H1 (cell line): Measurements from ENCODE around the gene TNP2. TPM values are rescaled to one million over a fixed set of nuclear protein-coding genes. Genes with fewer than 3 reads are reported as not detected.

ENCODE experiments used
- CTCF ChIA-PET: fragments of 300-600 bp; sonication (Branson Sonifier 250); formaldehyde crosslinking; loops from one replicate; lab custom pipeline; 2021; ENCODE audit not compliant: partially characterized antibody; lab: Charles Lee
- POLR2A ChIA-PET: fragments of 300-600 bp; sonication (Branson Sonifier 250); formaldehyde crosslinking; loops from one replicate; lab custom pipeline; 2021; ENCODE audit warnings: inconsistent platforms; ENCODE audit not compliant: partially characterized antibody; lab: Charles Lee
- DNase-seq, 2 experiments: peaks; one replicate each; pipeline versions ENCODE4 v3.0.0 to v3.0.0-alpha.2; 2010 to 2022; ENCODE audit warnings: low spot score in 2 of 2, low read depth in 1 of 2, mixed read lengths in 1 of 2
- FAIRE-seq: peaks from 2 replicates; lab custom pipeline; 2011; peaks lifted over from hg19 to GRCh38; lab: Jason Lieb, UNC
- H2AFZ ChIP-seq: 2 replicates; pipeline ENCODE4 v1.8.1; 2012; ENCODE audit warnings: low read length, inconsistent platforms
- H2AK5ac ChIP-seq: 2 replicates; pipeline ENCODE4 v1.6.1; 2013; ENCODE audit warnings: low read depth, low read length
- H2BK120ac ChIP-seq: replicated peaks from 2 replicates; pipeline ENCODE3; 2013; ENCODE audit warnings: low read depth, low read length, inconsistent platforms
- H2BK12ac ChIP-seq: 2 replicates; pipeline ENCODE4 v1.6.1; 2013; ENCODE audit warnings: low read depth, low read length
- H2BK15ac ChIP-seq: 2 replicates; pipeline ENCODE4 v1.6.1; 2013; ENCODE audit warnings: low read length
- H2BK20ac ChIP-seq: 2 replicates; pipeline ENCODE4 v1.6.1; 2013; ENCODE audit warnings: low read length
- H2BK5ac ChIP-seq: 2 replicates; pipeline ENCODE4 v1.6.1; 2013; ENCODE audit warnings: low read depth, low read length
- H3K14ac ChIP-seq: 2 replicates; pipeline ENCODE4 v1.6.1; 2013; ENCODE audit warnings: inconsistent platforms; ENCODE audit not compliant: insufficient read length
- H3K18ac ChIP-seq: 2 replicates; pipeline ENCODE4 v1.6.1; 2013; ENCODE audit warnings: low read length; ENCODE audit errors: extremely low read depth
- H3K23ac ChIP-seq: 2 replicates; pipeline ENCODE4 v1.6.1; 2013; ENCODE audit warnings: inconsistent platforms; ENCODE audit not compliant: insufficient read length
- H3K23me2 ChIP-seq: 2 replicates; pipeline ENCODE4 v1.6.1; 2013; ENCODE audit warnings: low read depth, low read length
- H3K27ac ChIP-seq: 2 replicates; pipeline ENCODE4 v1.6.1; 2011; ENCODE audit warnings: low read depth, low read length, inconsistent platforms
- H3K27me3 ChIP-seq, 4 experiments: replicated peaks in 1 of 4; 1 replicate in 1 of 4; 2 replicates in 3 of 4; pipeline versions ENCODE4 v1.6.1 to v1.8.1; 2011 to 2013; ENCODE audit warnings: low read length in 3 of 4, mild to moderate bottlenecking in 3 of 4, inconsistent platforms in 2 of 4, mixed read lengths in 2 of 4, moderate library complexity in 1 of 4; ENCODE audit not compliant: control insufficient read depth in 3 of 4, insufficient read depth in 3 of 4; ENCODE audit errors: extremely low read depth in 1 of 4
- H3K36me3 ChIP-seq, 4 experiments: 2 replicates each; pipeline versions ENCODE4 v1.6.1 to v1.8.1; 2011 to 2013; ENCODE audit warnings: mild to moderate bottlenecking in 4 of 4, low read length in 3 of 4, moderate library complexity in 2 of 4, control low read depth in 1 of 4, inconsistent platforms in 1 of 4; ENCODE audit not compliant: insufficient read depth in 4 of 4, control insufficient read depth in 2 of 4
- H3K4ac ChIP-seq: replicated peaks from 2 replicates; pipeline ENCODE3; 2013; ENCODE audit warnings: low read length, low read depth, mixed read lengths, inconsistent platforms; ENCODE audit not compliant: insufficient read length
- H3K4me1 ChIP-seq, 4 experiments: replicated peaks in 1 of 4; 1 replicate in 1 of 4; 2 replicates in 3 of 4; pipeline versions ENCODE4 v1.6.1 to v1.8.1; 2011 to 2013; ENCODE audit warnings: low read length in 3 of 4, inconsistent platforms in 2 of 4, mixed read lengths in 1 of 4; ENCODE audit not compliant: insufficient read depth in 4 of 4, control insufficient read depth in 3 of 4
- H3K4me2 ChIP-seq, 2 experiments: 2 replicates each; pipeline versions ENCODE4 v1.6.1 to v1.8.1; 2011 to 2013; ENCODE audit warnings: low read depth in 2 of 2, low read length in 2 of 2, control low read depth in 1 of 2, inconsistent platforms in 1 of 2, mild to moderate bottlenecking in 1 of 2; ENCODE audit not compliant: insufficient read depth in 1 of 2
- H3K4me3 ChIP-seq, 4 experiments: fragments of 200-600, 300-600 bp in 1 of 4; sonication (generic), shearing (Covaris generic), sonication (Bioruptor Twin) in 1 of 4; 2 replicates each; pipeline versions ENCODE4 v1.5.1 to v1.8.1; 2011 to 2016; ENCODE audit warnings: low read length in 4 of 4, low read depth in 3 of 4, control low read depth in 2 of 4, inconsistent platforms in 2 of 4, mild to moderate bottlenecking in 2 of 4, mixed read lengths in 1 of 4, moderate library complexity in 1 of 4; ENCODE audit not compliant: insufficient read depth in 2 of 4; ENCODE audit errors: extremely low read depth in 1 of 4
- H3K56ac ChIP-seq: replicated peaks from 2 replicates; pipeline ENCODE3; 2013; ENCODE audit warnings: low read depth, mild to moderate bottlenecking, mixed read lengths, low read length, inconsistent platforms; ENCODE audit not compliant: insufficient read length
- H3K79me1 ChIP-seq: 2 replicates; pipeline ENCODE4 v1.6.1; 2013; ENCODE audit warnings: low read depth, low read length, control low read depth
- H3K79me2 ChIP-seq, 2 experiments: 2 replicates each; pipeline versions ENCODE4 v1.6.1 to v1.8.1; 2012 to 2013; ENCODE audit warnings: low read length in 2 of 2, mild to moderate bottlenecking in 2 of 2, inconsistent platforms in 1 of 2; ENCODE audit not compliant: insufficient read depth in 2 of 2, control insufficient read depth in 1 of 2
- H3K9ac ChIP-seq, 4 experiments: replicated peaks in 1 of 4; 1 replicate in 1 of 4; 2 replicates in 3 of 4; pipeline versions ENCODE4 v1.6.1 to v1.8.1; 2011 to 2013; ENCODE audit warnings: low read depth in 3 of 4, low read length in 3 of 4, control low read depth in 2 of 4, mild to moderate bottlenecking in 2 of 4, moderate library complexity in 2 of 4, inconsistent platforms in 1 of 4; ENCODE audit errors: extremely low read depth in 1 of 4
- H3K9me3 ChIP-seq, 2 experiments: 2 replicates each; pipeline versions ENCODE4 v1.6.1 to v1.8.1; 2012 to 2013; ENCODE audit warnings: mild to moderate bottlenecking in 2 of 2, moderate library complexity in 2 of 2, control low read depth in 1 of 2, inconsistent platforms in 1 of 2, low read depth in 1 of 2, low read length in 1 of 2, mixed read lengths in 1 of 2; ENCODE audit not compliant: insufficient read depth in 2 of 2
- H4K20me1 ChIP-seq, 2 experiments: replicated peaks in 1 of 2; 2 replicates each; pipeline versions ENCODE3 to v1.8.1; 2011 to 2013; ENCODE audit warnings: inconsistent platforms in 2 of 2, low read length in 2 of 2, mild to moderate bottlenecking in 1 of 2; ENCODE audit not compliant: insufficient read depth in 2 of 2, control insufficient read depth in 1 of 2
- H4K5ac ChIP-seq: 2 replicates; pipeline ENCODE4 v1.6.1; 2013; ENCODE audit warnings: low read length, low read depth, mixed read lengths, inconsistent platforms; ENCODE audit not compliant: insufficient read length
- H4K8ac ChIP-seq: 2 replicates; pipeline ENCODE4 v1.8.0; 2013; ENCODE audit warnings: mild to moderate bottlenecking, moderate library complexity, low read length, inconsistent platforms; ENCODE audit not compliant: insufficient read depth; ENCODE audit errors: extremely low read depth
- H4K91ac ChIP-seq: replicated peaks from 2 replicates; pipeline ENCODE3; 2013; ENCODE audit warnings: low read length, mixed read lengths, inconsistent platforms; ENCODE audit not compliant: insufficient read length
- BACH1 ChIP-seq: IDR thresholded peaks from 2 replicates; pipeline ENCODE4 v1.6.1; 2012; ENCODE audit warnings: low read length, improper control_type of control experiment
- CTBP2 ChIP-seq: IDR thresholded peaks from 2 replicates; pipeline ENCODE4 v1.7.0; 2011; ENCODE audit warnings: borderline replicate concordance, mild to moderate bottlenecking, moderate library complexity, mixed read lengths, low read length; ENCODE audit not compliant: insufficient read depth, insufficient read length
- GABPA ChIP-seq: IDR thresholded peaks from 2 replicates; pipeline ENCODE4 v1.6.1; 2011; ENCODE audit warnings: mild to moderate bottlenecking, low read length, moderate library complexity, borderline replicate concordance; ENCODE audit not compliant: insufficient read depth
- HDAC6 ChIP-seq: IDR thresholded peaks from one replicate; pipeline ENCODE4 v1.7.1; 2012; ENCODE audit warnings: low read depth, mild to moderate bottlenecking, inconsistent platforms, low read length, moderate library complexity
- JUN ChIP-seq: IDR thresholded peaks from 2 replicates; pipeline ENCODE4 v1.6.1; 2011; ENCODE audit warnings: low read depth, mild to moderate bottlenecking, improper control_type of control experiment, low read length
- KDM1A ChIP-seq: fragments of 200-600, 300-600 bp; sonication (generic); IDR thresholded peaks from 2 replicates; pipeline ENCODE4 v1.7.1; 2016; ENCODE audit warnings: mild to moderate bottlenecking, low read length, borderline replicate concordance
- NANOG ChIP-seq: IDR thresholded peaks from 2 replicates; pipeline ENCODE4 v1.6.1; 2011; ENCODE audit warnings: low read length, low read depth, mild to moderate bottlenecking, inconsistent platforms; ENCODE audit not compliant: insufficient read depth, poor library complexity, severe bottlenecking
- POU5F1 ChIP-seq: IDR thresholded peaks from 2 replicates; pipeline ENCODE4 v1.6.1; 2011; ENCODE audit warnings: low read depth, mild to moderate bottlenecking, low read length, moderate library complexity
- ZNF274 ChIP-seq: IDR thresholded peaks from 2 replicates; pipeline ENCODE4 v1.7.0; 2012; ENCODE audit warnings: low read length, borderline replicate concordance; ENCODE audit errors: extremely low read depth
- WGBS, 2 experiments: shearing (Covaris generic) in 1 of 2; methylation state at CpG; one replicate each; pipeline versions ENCODE4 v1.1.6 to v1.1.7; 2013 to 2015; ENCODE audit warnings: low lambda C conversion rate in 2 of 2, mixed read lengths in 2 of 2, inconsistent platforms in 1 of 2, low coverage in 1 of 2, missing lambda C conversion rate in 1 of 2; ENCODE audit not compliant: insufficient replicate concordance in 2 of 2, insufficient coverage in 1 of 2, insufficient read length in 1 of 2; ENCODE audit errors: extremely low coverage in 1 of 2, missing lambda C conversion rate in 1 of 2; 5-methylcytosine and 5-hydroxymethylcytosine counted together
- polyA plus RNA-seq, 7 experiments: library from polyadenylated mRNA; depleted of rRNA in 3 of 7; stranded (reverse) in 5 of 7; unstranded in 2 of 7; fragments of >200 nt in 5 of 7; fragments of 200-250 nt in 2 of 7; gene quantifications; 1 replicate in 5 of 7; 2 replicates in 1 of 7; 4 replicates in 1 of 7; pipeline versions ENCODE4 v1.2.1 to v1.2.3, GENCODE V29; 2011 to 2013; ENCODE audit warnings: missing spikeins in 2 of 7, mixed read lengths in 2 of 7
- total RNA-seq: library from RNA; stranded (reverse); fragmentation: NEBNext Ultra II Directional; extraction: Animal tissue kit (Norgen Biotek cat#: 25700); gene quantifications from 2 replicates; pipeline ENCODE4 v1.2.1, GENCODE V29; 2021
- TF ChIP-seq, protein P1 (sequence below): IDR thresholded peaks from 2 replicates; pipeline ENCODE4 v1.6.1; 2012; ENCODE audit warnings: inconsistent platforms
- TF ChIP-seq, protein P2 (sequence below): IDR thresholded peaks from 2 replicates; pipeline ENCODE4 v1.6.1; 2012; ENCODE audit warnings: low read length, inconsistent platforms

The TNP2 gene
- total and polyA plus RNA-seq, 2 of the 8 experiments (the other 6 are each of a cell fraction or from before 2014, with no cell fraction given), result not detected

DNA sequence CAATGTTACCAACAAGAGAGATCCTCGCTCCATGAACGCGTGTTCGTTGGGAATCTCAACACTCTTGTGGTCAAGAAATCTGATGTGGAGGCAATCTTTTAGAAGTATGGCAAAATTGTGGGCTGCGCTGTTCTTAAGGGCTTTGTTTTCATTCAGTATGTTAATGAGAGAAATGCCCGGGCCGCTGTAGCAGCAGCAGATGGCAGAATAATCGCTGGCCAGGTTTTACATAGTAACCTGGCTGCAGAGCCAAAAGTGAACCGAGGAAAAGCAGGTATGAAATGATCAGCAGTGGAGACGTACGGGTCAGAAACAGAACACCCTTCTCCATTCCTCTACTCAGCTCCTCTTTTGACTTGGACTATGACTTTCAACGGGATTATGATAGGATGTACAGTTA is 26.5 kb downstream of the TNP2 start:
- Histone ChIP-seq H3K4me2 (no peak overlapping the region), H3K23me2 (no peaks in the 10 kb centered on the region; the same call in 1 of the 2 replicates), H3K79me2 (no peaks in the 10 kb centered on the region), H2BK15ac (no peak overlapping the region), H2BK20ac (no peak overlapping the region), H3K9ac (no peak overlapping the region), H3K36me3 (no peaks in the 10 kb centered on the region), H2AFZ (no peak overlapping the region), H3K4me3 (no peak overlapping the region), H3K14ac (no peak overlapping the region), H3K9me3 (0 out of 4 replicates have a peak, but pooled peaks cover 0 to 3% of the 10 kb centered on the region in 2 experiments), H4K8ac (no peak overlapping the region), H4K5ac (no peak overlapping the region), H4K91ac (no peak overlapping the region), H4K20me1 (no peaks in the 10 kb centered on the region), H2BK5ac (no peak overlapping the region), H2BK12ac (no peak overlapping the region), H3K18ac (no peak overlapping the region), H2AK5ac (no peak overlapping the region), H2BK120ac (no peak overlapping the region), H3K27me3 (no peaks in the 10 kb centered on the region), H3K79me1 (no peaks in the 10 kb centered on the region), H3K4me1 (peaks cover 0 to 6% (median 3%) of the 10 kb centered on the region in 4 experiments; a peak in 2 of 7 replicates), H3K56ac (no peak overlapping the region), H3K4ac (no peak overlapping the region), H3K27ac (no peak overlapping the region), H3K23ac (no peak overlapping the region)
- 92% methylated on average over 12 of the region's 12 CpGs; no CpG with 5 or more reads in 1 of the 2 experiments for WGBS, 2 experiments
- DNase-seq (no peak), FAIRE-seq (no peak)
- CTCF ChIA-PET, result interaction anchor here (1.0 to 1.4 kb wide), 3 partner anchors 9 to 289 kb away, joined by 3 to 4 read pairs (median 3); partner anchors contain the start of gene SOCS1
- POLR2A ChIA-PET, result interaction anchor here (3.5 kb wide), 1 partner anchor 12 kb away, joined by 21 read pairs; no protein-coding TSS in a partner anchor
- no peak for TF ChIP-seq JUN
- TF ChIP-seq KDM1A, result no peak
- TF ChIP-seq, protein P1, sequence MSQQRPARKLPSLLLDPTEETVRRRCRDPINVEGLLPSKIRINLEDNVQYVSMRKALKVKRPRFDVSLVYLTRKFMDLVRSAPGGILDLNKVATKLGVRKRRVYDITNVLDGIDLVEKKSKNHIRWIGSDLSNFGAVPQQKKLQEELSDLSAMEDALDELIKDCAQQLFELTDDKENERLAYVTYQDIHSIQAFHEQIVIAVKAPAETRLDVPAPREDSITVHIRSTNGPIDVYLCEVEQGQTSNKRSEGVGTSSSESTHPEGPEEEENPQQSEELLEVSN, result no peak
- TF ChIP-seq NANOG, result no peak
- TF ChIP-seq BACH1, result no peak
- TF ChIP-seq, protein P2, sequence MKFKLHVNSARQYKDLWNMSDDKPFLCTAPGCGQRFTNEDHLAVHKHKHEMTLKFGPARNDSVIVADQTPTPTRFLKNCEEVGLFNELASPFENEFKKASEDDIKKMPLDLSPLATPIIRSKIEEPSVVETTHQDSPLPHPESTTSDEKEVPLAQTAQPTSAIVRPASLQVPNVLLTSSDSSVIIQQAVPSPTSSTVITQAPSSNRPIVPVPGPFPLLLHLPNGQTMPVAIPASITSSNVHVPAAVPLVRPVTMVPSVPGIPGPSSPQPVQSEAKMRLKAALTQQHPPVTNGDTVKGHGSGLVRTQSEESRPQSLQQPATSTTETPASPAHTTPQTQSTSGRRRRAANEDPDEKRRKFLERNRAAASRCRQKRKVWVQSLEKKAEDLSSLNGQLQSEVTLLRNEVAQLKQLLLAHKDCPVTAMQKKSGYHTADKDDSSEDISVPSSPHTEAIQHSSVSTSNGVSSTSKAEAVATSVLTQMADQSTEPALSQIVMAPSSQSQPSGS, result no peak
- no peak for TF ChIP-seq HDAC6
- no peak for TF ChIP-seq ZNF274
- TF ChIP-seq POU5F1, result no peak
- no peak for TF ChIP-seq GABPA
- no peak for TF ChIP-seq CTBP2
